ENCODE data around the gene NFE2L3. TPM values are rescaled to one million over a fixed set of nuclear protein-coding genes. Genes with fewer than 3 reads are reported as not detected.
"Not testable (repeated sequence)": the region's sequence is repeated elsewhere in the genome, so short reads cannot be mapped to it uniquely, and the experiment has no call there.

Gene NFE2L3
- polyA plus RNA-seq, 12 donors = 2.4 to 14.8 (median 5.2) TPM; not detected in 1

DNA sequence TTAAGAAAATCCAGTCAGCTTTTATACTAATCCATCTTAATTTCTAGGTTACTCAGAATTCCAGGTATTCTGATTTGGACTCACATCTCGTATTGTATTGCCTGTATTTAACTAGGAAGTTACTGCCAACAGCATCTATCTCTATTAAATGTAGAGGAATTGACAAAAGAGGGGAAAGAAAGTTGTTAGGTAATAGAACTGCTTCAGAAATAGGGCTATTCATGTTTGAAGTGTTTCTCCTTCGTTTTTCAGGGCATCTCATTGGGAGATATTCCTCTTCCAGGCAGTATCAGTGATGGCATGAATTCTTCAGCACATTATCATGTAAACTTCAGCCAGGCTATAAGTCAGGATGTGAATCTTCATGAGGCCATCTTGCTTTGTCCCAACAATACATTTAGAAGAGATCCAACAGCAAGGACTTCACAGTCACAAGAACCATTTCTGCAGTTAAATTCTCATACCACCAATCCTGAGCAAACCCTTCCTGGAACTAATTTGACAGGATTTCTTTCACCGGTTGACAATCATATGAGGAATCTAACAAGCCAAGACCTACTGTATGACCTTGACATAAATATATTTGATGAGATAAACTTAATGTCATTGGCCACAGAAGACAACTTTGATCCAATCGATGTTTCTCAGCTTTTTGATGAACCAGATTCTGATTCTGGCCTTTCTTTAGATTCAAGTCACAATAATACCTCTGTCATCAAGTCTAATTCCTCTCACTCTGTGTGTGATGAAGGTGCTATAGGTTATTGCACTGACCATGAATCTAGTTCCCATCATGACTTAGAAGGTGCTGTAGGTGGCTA is 32.5 kb downstream of the NFE2L3 start:
- not testable (repeated sequence) for DNase-seq

DNA sequence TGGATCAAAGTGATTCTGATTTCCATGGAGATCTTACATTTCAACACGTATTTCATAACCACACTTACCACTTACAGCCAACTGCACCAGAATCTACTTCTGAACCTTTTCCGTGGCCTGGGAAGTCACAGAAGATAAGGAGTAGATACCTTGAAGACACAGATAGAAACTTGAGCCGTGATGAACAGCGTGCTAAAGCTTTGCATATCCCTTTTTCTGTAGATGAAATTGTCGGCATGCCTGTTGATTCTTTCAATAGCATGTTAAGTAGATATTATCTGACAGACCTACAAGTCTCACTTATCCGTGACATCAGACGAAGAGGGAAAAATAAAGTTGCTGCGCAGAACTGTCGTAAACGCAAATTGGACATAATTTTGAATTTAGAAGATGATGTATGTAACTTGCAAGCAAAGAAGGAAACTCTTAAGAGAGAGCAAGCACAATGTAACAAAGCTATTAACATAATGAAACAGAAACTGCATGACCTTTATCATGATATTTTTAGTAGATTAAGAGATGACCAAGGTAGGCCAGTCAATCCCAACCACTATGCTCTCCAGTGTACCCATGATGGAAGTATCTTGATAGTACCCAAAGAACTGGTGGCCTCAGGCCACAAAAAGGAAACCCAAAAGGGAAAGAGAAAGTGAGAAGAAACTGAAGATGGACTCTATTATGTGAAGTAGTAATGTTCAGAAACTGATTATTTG is 33.3 kb downstream of the NFE2L3 start:
- DNase-seq = no peak

DNA sequence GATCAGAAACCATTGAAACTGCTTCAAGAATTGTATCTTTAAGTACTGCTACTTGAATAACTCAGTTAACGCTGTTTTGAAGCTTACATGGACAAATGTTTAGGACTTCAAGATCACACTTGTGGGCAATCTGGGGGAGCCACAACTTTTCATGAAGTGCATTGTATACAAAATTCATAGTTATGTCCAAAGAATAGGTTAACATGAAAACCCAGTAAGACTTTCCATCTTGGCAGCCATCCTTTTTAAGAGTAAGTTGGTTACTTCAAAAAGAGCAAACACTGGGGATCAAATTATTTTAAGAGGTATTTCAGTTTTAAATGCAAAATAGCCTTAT is 33.8 kb downstream of the NFE2L3 start:
- no peak for DNase-seq

DNA sequence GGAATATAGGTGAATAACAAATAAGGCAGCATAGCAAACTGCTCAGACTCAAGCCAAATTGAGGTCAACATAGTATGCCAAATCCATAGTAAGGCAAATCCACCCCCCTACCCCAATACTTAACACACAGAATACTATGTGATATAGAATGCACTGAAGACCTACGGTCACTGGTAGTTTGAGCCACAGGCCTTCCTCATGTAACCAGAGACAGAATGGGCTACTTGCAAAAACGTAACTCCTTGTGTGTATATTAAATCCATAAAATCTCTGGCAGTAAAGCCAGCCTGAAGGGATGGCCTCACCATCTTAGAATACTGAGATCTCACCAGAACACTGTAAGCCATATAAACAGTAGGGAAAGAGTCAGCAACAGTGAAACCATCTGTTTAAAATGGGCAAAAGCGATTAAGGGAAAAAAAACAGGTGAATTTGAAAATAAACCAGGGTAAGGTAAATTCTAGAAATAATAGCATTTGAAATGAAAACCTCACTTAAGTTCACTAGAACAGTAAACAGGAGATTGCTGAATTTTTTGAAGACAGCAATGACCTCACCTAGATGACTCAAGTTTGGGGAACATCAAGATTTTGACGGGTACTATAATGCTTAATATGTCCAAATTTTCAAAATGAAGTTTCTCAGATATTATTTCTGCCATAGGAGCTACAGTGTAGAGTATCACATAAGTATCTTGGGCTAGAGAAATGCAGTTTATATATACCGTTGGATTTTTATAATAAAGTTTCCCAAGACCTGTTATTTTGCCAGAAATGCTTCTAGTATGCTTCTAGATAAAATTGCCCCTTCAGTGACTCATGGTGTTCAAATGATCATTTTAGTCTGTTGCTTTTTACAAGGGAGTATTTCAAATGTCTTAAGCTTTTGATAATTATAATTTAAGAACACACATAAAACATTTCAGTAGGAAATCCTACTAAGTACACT is 34.6 kb downstream of the NFE2L3 start:
- no peak for DNase-seq

DNA sequence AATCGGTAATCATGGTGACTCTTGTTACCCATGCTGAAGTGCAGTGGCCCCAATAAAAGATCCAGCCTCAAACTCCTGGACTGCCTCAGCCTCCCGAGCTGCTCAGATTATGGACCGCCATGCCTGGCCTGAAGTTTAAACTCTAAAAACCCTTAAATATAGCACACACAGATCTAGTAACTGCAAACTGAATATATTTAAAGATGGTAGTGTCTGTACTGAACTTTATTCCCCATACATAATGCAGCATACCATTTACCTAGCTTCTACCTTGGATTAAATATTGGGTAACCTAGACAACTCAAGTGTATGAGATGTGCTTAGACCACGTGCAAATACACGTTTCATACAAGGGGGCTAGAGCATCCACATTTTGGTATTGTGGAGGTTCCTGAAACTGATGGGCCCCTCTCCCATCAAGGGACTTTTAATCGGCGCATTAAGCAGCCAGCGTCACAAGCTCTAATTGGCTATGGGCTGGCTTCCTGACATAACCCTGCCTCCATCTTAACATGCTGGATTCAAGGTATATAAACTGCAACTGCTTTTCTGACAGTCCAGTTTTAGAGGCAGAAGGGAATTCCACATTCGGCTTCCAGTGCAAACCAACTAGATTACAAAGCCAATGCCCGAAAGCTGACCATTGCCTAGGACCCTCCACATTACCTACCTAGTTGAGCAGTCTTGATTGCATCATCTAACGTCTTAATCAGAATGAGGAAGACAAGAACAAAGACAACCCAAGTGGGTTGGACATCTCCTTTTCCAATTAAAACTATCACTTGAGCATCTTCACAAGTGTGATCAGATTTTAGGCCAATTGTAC is 35.6 kb downstream of the NFE2L3 start:
- no peak for DNase-seq

DNA sequence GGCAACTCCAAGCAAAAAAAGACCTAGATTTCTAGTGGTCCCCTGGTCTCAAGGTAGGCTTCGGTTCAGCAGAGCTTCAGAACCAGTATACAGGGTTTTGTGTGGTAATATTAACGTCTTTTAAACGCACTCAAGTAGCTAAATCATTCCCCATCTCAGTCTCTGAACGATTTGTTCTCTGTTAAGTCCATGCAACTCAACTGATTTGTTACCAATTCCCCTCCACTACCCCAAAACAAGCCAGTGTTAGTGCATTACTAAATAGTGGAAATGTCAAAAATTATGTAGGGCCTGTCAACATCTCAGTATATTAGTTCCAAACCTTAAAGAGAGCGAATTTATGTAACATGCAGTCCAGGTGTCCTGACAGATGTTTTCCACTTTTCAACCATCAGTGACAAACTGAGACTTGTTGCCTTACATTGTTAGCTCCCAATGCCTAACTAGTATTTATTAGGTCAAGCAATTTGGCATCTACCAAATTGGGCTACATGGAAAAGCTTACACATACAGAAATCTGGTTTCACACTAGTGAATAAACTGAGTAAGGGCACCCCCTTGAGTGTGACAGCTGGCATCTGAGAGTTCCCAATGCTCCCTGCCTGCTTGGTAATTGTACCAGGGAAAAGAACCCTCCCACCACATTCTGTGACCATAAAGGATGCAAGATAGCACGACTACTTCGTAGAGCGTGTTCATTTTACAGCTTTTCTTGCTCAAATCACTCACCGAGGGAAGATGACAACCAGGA is 36.4 kb downstream of the NFE2L3 start:
- no peak for DNase-seq

DNA sequence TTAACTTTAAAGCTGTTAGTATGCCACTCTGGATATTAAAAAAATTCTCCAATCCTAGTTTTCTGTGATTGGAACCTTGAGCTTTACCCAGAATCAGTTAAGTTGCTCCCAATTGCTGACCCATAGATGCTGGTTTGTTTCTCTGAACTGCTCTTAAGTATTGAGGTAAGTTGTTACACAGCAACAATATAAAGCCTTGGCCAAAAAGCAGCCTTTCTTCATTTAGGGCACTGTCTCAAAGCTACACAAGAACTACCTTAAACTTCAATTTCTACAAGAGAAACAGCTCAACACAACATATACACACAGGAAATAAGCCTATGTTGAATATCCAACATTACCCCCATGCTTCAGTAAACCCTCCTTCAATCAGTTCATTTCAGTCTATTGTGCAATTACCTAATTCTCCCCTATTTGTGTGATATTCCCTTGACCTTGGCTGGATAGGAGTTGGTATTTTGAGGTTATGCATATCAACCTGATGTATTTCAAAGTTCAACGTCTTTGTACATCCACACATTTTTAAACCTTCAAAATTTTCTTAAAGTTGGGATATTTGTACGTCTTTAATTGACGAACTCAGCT is 37.1 kb downstream of the NFE2L3 start:
- DNase-seq = no peak

DNA sequence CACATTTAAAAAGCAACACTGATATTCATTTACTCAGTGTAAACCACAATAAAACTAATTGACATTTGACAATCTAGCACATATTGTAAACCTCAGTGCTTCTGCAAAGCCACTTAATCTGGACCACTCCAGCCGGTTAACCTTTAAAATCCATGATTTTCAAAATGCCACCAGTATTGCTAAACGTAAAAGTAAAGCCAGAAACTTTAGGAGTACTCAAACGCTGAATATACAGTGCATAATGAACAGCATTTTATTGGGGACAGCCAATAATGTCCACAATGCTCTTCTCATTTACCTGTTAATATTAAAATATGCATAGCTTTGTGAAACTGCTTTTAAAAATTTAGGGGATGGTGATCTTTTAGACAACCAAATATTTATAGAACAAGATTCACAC is 37.7 kb downstream of the NFE2L3 start:
- no peak for DNase-seq

DNA sequence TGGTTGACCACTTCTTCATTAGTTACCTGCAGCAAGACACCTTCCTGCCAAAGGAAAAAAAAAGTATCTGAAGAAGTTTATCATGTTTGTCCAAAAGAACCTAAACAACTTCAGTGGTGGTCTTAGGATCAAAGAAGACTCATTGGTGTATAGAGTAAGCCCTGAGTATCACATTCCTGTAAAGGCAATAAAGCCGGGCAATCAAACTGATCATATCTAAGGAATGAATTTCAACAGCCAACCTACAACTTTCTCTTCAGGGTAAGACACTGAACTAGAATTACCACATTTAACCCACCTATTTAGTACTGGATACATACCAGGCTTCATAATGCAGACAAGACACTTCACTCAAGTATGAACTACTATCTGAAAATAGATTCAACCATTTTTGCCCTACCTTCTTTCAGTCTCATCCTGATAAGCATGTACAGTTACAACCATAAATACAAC is 38.4 kb downstream of the NFE2L3 start:
- DNase-seq = no peak

DNA sequence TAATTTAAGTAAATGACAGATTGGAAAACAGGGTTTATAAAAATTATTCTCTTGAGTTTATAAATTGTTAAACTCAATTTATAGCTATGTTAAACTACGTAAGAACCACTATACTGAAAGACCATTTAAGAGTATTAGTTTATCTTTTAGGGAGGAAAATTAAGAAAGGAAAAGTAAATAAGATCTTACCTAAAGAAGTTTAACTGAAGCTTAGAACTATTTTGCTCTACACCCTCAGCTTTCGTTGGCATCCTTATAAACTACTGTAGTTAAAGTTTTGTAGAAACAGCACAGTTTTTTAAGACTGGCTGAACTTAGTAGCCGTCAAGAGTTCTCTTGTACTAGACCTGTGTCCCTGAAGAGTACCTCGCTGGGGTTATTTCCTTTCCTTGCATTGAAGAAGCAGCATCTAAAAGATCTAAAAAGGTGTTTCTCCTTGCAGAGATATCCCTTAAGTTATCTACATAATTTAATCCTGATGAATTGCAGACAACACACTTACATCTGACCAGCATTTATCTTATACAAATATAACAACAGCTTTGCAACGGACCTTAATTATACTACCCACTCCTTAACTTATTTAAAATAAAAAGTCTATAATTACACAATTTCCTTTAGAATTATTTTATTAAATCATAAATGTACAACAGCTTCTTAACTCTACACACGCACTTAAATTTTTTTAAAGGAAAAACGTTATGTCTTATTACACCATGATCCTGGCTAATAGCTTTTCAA is 39.4 kb downstream of the NFE2L3 start:
- DNase-seq = no peak

DNA sequence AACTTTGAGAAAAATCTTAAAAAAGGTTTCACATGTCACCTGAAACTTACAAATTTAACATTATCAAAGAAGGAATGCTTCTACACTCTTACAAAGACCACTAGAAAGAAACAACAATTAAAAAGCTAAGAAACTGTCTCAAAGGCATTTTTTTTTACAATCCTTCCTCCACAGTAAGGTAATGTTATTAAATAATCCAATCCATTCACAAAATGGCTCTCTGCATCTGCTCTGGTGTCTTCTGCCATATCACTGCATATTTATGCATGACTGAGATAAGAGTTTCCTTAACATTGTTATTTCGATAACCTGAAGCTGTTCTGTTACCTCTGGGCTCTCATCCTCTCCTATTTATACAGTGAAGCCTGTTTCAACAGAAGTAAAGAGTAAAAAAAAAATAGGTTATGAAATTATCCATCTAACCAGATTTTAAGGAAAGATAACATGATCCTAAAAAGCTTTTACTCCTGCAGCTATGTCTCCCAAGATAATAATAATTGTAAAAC is 40.0 kb downstream of the NFE2L3 start:
- DNase-seq = no peak

DNA sequence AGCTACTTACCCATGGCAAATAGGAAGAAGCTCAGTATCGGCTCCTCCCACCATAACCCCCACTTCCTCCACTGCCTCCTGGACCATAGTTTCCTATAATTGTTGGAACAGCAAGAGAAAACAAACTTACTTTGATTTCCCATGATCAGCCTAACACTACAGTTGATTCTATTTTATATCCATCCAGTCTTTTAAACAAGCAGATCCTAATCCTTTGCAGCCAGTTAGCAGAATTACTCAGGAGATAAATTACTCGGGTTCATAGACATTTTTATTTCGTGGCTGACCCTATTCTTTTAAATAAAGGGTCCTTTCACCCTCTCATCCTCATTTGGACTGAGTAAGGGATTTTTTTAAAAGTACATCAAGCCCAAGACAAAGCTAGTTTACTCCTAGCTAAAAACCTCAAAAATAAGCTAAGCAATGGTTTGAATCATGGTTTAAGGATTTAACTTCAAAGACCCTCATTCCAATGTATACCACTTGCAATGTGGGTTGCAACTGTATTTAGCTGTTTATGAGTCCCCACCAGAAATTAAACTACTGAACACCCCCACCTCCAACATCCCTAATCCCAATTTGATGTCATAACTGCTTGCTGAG is 40.6 kb downstream of the NFE2L3 start:
- no peak for DNase-seq

DNA sequence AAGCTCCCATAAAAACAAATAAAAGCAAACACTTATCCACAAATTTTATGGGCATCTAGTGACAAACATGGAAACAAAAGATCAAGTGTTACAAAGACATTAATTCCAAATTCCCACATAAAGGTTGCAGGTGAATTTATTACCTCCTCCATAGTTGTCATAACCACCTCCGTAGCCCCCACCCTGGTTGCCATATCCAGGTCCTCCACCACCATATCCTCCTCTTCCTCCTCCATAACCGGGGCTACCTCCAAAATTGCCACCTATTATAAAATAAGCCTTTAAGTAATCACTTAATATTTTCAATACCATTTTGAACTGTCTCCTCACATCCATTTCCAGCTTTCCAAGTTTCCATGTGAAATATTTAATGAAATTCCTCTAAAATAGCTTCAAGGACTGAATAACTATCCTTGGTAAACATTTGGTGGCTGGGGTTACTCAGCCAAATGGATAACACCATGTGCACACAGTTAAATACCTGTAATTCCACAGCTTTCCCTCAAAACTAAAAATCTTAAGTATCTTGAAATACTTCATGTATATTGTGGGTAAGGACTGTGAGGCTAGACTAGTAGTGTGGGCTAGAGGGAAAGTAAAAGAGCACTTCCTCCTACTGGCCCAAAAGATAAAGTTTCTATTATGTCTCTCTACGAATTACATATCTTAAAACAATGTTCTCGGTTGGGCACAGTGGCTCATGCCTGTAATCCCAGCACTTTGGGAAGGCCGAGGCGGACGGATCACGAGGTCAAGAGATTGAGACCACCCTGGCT is 41.6 kb downstream of the NFE2L3 start:
- DNase-seq = no peak

DNA sequence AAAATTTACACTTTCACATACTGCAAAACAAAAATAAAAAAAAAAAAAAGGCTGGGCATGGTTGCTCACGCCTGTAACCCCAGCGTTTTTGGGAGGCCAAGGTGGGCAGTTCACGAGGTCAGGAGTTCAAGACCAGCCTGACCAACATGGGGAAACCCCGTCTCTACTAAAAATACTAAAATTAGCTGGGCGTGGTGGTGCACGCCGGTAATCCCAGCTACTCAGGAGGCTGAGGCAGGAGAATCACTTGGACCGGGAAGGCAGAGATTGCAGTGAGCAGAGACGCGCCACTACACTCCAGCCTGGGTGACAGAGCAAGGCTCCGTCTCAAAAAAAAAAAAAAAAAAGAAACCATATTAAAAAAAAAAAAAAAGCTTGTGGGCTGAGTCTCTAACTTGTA is 42.8 kb downstream of the NFE2L3 start:
- not testable (repeated sequence) for DNase-seq

DNA sequence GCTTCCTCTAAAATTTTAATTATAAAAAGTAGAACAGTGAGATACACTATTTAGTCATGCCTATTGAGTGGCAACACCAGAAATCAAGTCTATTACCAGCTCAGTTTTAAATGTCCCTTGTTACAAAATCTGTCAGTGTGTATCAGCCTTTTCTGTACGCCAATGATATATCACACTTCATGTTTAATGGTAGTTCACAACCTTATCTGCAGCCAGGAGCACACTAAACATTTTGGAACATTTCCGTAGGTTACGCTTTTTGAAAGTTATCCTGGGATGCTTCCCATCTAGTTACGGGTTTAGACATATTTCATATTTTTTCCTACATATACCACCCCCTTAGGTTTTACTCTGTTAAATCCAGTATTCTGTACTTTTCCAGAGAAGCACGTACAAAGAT is 43.2 kb downstream of the NFE2L3 start:
- no peak for DNase-seq

DNA sequence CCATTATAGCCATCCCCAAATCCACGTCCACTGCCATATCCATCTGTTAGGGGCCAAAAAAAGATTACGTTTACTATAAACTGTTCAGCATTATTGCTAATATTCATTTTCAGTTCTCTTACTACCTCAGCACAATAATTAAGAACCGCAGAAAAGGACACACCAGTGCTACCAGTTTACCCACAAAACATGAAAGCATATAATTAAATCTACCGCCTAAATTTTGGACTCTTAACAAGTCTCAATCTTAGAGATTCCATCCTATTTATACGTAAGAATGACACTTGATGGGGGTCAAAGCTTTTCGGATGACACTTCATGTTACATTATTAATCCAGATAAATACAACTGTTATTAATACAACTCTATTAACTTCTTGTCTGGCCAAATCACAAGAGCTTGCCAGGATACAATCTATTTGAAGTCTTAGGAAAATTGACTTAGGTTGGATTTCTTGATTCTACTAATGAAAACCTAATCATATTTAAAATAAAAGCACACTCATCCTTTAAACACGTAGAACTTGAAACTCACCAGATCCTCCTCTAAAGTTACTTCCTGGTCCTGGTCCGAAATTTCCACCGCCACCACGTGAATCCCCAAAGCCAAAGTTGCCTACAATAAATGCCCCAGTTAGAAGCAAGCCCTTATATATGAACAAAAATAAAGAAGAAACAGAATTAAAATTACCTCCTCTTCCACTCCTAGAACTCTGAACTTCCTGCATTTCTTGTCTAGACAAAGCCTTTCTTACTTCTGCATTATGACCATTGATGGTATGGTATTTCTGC is 44.1 kb downstream of the NFE2L3 start:
- DNase-seq = no peak
